Measurements from ENCODE around the gene TBX1.

The TBX1 gene

DNA sequence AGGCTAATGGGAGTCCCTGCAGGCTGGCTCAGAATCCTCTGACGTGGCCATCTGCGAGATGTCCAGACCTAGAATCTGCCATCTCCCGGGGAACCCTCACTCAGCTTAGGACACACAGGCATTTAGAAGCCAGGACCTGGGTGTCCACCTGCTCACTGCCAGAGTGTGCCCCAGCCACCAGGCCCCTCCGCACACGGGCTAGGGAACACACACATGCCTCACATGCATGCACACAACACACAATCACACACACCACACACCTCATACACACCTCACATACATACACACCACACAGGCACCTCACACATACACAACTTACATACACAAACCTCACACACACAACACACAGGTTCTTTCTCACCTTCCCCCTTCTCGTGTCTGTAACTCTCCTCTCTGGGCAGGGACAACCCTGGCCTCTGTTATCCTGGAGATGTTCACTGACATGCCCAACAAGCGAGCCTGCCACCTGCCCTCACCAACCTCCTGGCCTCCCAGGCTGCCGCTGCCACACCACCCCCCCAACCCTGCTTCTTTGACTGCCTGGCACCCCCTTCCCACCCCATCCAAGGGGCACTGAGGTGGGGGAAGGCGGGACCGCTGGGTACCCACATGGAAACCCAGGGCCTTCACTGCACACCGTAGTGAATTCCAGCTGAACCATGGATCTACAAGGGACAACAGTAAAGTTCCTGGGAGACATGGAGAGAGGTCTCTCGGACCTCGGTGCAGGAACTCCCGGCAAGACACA, 56.0 kb downstream of the TBX1 start:
- no peaks in the 10 kb centered on the region for H3K9me3 ChIP-seq
- no peak overlapping the region for H3K27ac ChIP-seq
- no peaks in the 10 kb centered on the region for H3K4me1 ChIP-seq (ENCODE audit: control insufficient read depth in 1 of 2, insufficient read depth in 1 of 2, low read depth in 1 of 2, low read length in 1 of 2)
- TF ChIP-seq, protein P1, sequence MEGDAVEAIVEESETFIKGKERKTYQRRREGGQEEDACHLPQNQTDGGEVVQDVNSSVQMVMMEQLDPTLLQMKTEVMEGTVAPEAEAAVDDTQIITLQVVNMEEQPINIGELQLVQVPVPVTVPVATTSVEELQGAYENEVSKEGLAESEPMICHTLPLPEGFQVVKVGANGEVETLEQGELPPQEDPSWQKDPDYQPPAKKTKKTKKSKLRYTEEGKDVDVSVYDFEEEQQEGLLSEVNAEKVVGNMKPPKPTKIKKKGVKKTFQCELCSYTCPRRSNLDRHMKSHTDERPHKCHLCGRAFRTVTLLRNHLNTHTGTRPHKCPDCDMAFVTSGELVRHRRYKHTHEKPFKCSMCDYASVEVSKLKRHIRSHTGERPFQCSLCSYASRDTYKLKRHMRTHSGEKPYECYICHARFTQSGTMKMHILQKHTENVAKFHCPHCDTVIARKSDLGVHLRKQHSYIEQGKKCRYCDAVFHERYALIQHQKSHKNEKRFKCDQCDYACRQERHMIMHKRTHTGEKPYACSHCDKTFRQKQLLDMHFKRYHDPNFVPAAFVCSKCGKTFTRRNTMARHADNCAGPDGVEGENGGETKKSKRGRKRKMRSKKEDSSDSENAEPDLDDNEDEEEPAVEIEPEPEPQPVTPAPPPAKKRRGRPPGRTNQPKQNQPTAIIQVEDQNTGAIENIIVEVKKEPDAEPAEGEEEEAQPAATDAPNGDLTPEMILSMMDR (IDR thresholded peaks at IDR 0.05): no peak
- no peaks in the 10 kb centered on the region for H3K27me3 ChIP-seq
- no peaks in the 10 kb centered on the region for H3K36me3 ChIP-seq
- H3K4me3 ChIP-seq (ENCODE audit: low read depth in 1 of 2, low read length in 1 of 2): no peak overlapping the region
